ENCODE results near the gene COG3. TPM values are rescaled to one million over a fixed set of nuclear protein-coding genes. Genes with fewer than 3 reads are reported as not detected.
A peak's percentile ranks its signal among the peaks of the same experiment; 100 is the strongest.

COG3 gene
- polyA plus RNA-seq, 1 donor from 2014 or later: 90.2 TPM

- no peak overlapping the region for H3K4me2 ChIP-seq (ENCODE audit: low read length)
- no peaks in the 10 kb centered on the region for H4K20me1 ChIP-seq (ENCODE audit: insufficient read depth)
- TF ChIP-seq POLR2AphosphoS5 (IDR thresholded peaks at IDR 0.05) (no peak), EP300 (conservative IDR thresholded peaks at IDR 0.05; ENCODE audit: poor library complexity, severe bottlenecking) (no peak), EZH2 (IDR thresholded peaks at IDR 0.05; ENCODE audit: borderline replicate concordance, insufficient read depth, low read length, poor library complexity, severe bottlenecking) (no peak), SMC3 (conservative IDR thresholded peaks at IDR 0.05; ENCODE audit: poor library complexity) (no peak), MXI1 (conservative IDR thresholded peaks at IDR 0.05; ENCODE audit: poor library complexity, severe bottlenecking) (no peak), REST (IDR thresholded peaks at IDR 0.05; ENCODE audit: borderline replicate concordance) (no peak)
- TF ChIP-seq, protein P1, sequence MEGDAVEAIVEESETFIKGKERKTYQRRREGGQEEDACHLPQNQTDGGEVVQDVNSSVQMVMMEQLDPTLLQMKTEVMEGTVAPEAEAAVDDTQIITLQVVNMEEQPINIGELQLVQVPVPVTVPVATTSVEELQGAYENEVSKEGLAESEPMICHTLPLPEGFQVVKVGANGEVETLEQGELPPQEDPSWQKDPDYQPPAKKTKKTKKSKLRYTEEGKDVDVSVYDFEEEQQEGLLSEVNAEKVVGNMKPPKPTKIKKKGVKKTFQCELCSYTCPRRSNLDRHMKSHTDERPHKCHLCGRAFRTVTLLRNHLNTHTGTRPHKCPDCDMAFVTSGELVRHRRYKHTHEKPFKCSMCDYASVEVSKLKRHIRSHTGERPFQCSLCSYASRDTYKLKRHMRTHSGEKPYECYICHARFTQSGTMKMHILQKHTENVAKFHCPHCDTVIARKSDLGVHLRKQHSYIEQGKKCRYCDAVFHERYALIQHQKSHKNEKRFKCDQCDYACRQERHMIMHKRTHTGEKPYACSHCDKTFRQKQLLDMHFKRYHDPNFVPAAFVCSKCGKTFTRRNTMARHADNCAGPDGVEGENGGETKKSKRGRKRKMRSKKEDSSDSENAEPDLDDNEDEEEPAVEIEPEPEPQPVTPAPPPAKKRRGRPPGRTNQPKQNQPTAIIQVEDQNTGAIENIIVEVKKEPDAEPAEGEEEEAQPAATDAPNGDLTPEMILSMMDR (IDR thresholded peaks at IDR 0.05; ENCODE audit: poor library complexity, severe bottlenecking): no peak
- no peak overlapping the region for H3K4me3 ChIP-seq (ENCODE audit: low read length)
- no peaks in the 10 kb centered on the region for H3K9me2 ChIP-seq (ENCODE audit: insufficient read depth, low read length)
- peaks cover 13% of the 10 kb centered on the region for H3K36me3 ChIP-seq (ENCODE audit: insufficient read depth, low read length)
- H3K9me3 ChIP-seq (ENCODE audit: low read length): no peaks in the 10 kb centered on the region
- no peak overlapping the region for H3K27ac ChIP-seq (ENCODE audit: low read length)
- H3K9ac ChIP-seq (ENCODE audit: low read length): no peak overlapping the region
- no peak overlapping the region for H2AFZ ChIP-seq (ENCODE audit: low read depth, low read length)
- H3F3A ChIP-seq (ENCODE audit: insufficient read depth, low read length, poor library complexity, severe bottlenecking): no peaks in the 10 kb centered on the region
- H3K79me2 ChIP-seq (replicated peaks; ENCODE audit: insufficient read depth, low read length): no peaks in the 10 kb centered on the region
- H3K27me3 ChIP-seq (ENCODE audit: insufficient read depth, low read depth, low read length): no peaks in the 10 kb centered on the region
Measured at GRCh38 chr13:45508776-45509175, 44.0 kb downstream of the COG3 start.

GRCh38 chr13:45510672-45511071 is 45.9 kb downstream of the COG3 start:
- Histone ChIP-seq H3K4me3 (ENCODE audit: low read length) (no peak overlapping the region), H3K27ac (ENCODE audit: low read length) (no peak overlapping the region), H2AFZ (ENCODE audit: low read depth, low read length) (no peak overlapping the region), H3F3A (ENCODE audit: insufficient read depth, low read length, poor library complexity, severe bottlenecking) (no peaks in the 10 kb centered on the region), H4K20me1 (ENCODE audit: insufficient read depth) (no peaks in the 10 kb centered on the region), H3K79me2 (replicated peaks; ENCODE audit: insufficient read depth, low read length) (no peaks in the 10 kb centered on the region), H3K36me3 (ENCODE audit: insufficient read depth, low read length) (peaks cover 7% of the 10 kb centered on the region), H3K9me2 (ENCODE audit: insufficient read depth, low read length) (no peaks in the 10 kb centered on the region), H3K27me3 (ENCODE audit: insufficient read depth, low read depth, low read length) (no peaks in the 10 kb centered on the region), H3K9ac (ENCODE audit: low read length) (no peak overlapping the region), H3K4me2 (ENCODE audit: low read length) (no peak overlapping the region), H3K9me3 (ENCODE audit: low read length) (no peaks in the 10 kb centered on the region)
- TF ChIP-seq EP300 (conservative IDR thresholded peaks at IDR 0.05; ENCODE audit: poor library complexity, severe bottlenecking) (no peak), REST (IDR thresholded peaks at IDR 0.05; ENCODE audit: borderline replicate concordance) (no peak), EZH2 (IDR thresholded peaks at IDR 0.05; ENCODE audit: borderline replicate concordance, insufficient read depth, low read length, poor library complexity, severe bottlenecking) (no peak), SMC3 (conservative IDR thresholded peaks at IDR 0.05; ENCODE audit: poor library complexity) (no peak), RAD21 (conservative IDR thresholded peaks at IDR 0.05) (peak; percentile 16), POLR2AphosphoS5 (IDR thresholded peaks at IDR 0.05) (no peak), TAF1 (IDR thresholded peaks at IDR 0.05; ENCODE audit: low read depth) (no peak), MXI1 (conservative IDR thresholded peaks at IDR 0.05; ENCODE audit: poor library complexity, severe bottlenecking) (no peak)
- TF ChIP-seq, protein P1 (IDR thresholded peaks at IDR 0.05; ENCODE audit: poor library complexity, severe bottlenecking): peak; percentile 13

Data from neural cell (in vitro differentiated cells).